Measurements from ENCODE around the gene CACNA2D1. TPM values are rescaled to one million over a fixed set of nuclear protein-coding genes. Genes with fewer than 3 reads are reported as not detected.
A peak's percentile ranks its signal among the peaks of the same experiment; 100 is the strongest.

The CACNA2D1 gene
- total RNA-seq, 1 experiment from 2014 or later: 36.2 TPM

- H3K4me3 Mint-ChIP-seq: no peak overlapping the region
- H3K23ac ChIP-seq (ENCODE audit: insufficient read length, low read depth, low read length): no peak overlapping the region
Measured at GRCh38 chr7:82313269-82313668, 130.3 kb downstream of the CACNA2D1 start.

More at GRCh38 chr7:82313269-82313668, 130.3 kb downstream of the CACNA2D1 start:
- H3K27ac Mint-ChIP-seq: peak overlapping the region; percentile 63 to 97 (median 95); a peak in 5 of 7 replicates
- Histone ChIP-seq H4K5ac (ENCODE audit: insufficient read length, low read depth, low read length) (no peak overlapping the region), H3K18ac (ENCODE audit: insufficient read length, low read depth, low read length) (no peak overlapping the region), H2AFZ (ENCODE audit: low read length) (no peak overlapping the region), H3K14ac (ENCODE audit: insufficient read depth, low read length) (no peak overlapping the region), H3K27ac (ENCODE audit: insufficient read length, low read depth, low read length) (peak overlapping the region; percentile 12), H4K91ac (ENCODE audit: insufficient read length, low read depth, low read length) (no peak overlapping the region), H3K23me2 (ENCODE audit: insufficient read length, low read depth, low read length, poor library complexity, severe bottlenecking) (no peaks in the 10 kb centered on the region), H3K79me1 (ENCODE audit: insufficient read depth, low read depth, low read length, poor library complexity, severe bottlenecking) (no peaks in the 10 kb centered on the region), H2BK20ac (ENCODE audit: low read depth, low read length, poor library complexity, severe bottlenecking) (peak overlapping the region; percentile 64), H2BK12ac (ENCODE audit: insufficient read length, low read depth, low read length) (no peak overlapping the region), H2BK5ac (ENCODE audit: insufficient read length, low read length) (no peak overlapping the region), H3K9ac (ENCODE audit: extremely low read depth, insufficient read length, low read length) (no peak overlapping the region), H2AK5ac (ENCODE audit: insufficient read length, low read length) (no peak overlapping the region), H3K4ac (ENCODE audit: low read depth, low read length) (no peak overlapping the region), H3K4me2 (ENCODE audit: insufficient read depth, insufficient read length, low read length) (no peak overlapping the region), H4K8ac (replicated peaks; ENCODE audit: insufficient read length, low read depth, low read length) (no peak overlapping the region), H3K56ac (ENCODE audit: insufficient read length, low read depth, low read length) (no peak overlapping the region), H3K27me3 (ENCODE audit: insufficient read depth, low read length) (no peaks in the 10 kb centered on the region), H3K4me1 (ENCODE audit: insufficient read depth, low read length) (peaks cover 6% of the 10 kb centered on the region; the same call in 1 of the 2 replicates), H4K20me1 (ENCODE audit: control insufficient read depth, insufficient read depth, insufficient read length) (no peaks in the 10 kb centered on the region), H3K79me2 (ENCODE audit: insufficient read depth, low read length) (no peaks in the 10 kb centered on the region), H3K9me3 (ENCODE audit: control insufficient read depth, low read depth, low read length) (no peaks in the 10 kb centered on the region), H3T11ph (ENCODE audit: low read length) (no peak overlapping the region), H2BK120ac (ENCODE audit: low read depth, low read length, poor library complexity, severe bottlenecking) (no peak overlapping the region), H2BK15ac (ENCODE audit: low read depth, low read length) (no peak overlapping the region)
- peaks cover 44 to 47% of the 10 kb centered on the region in 2 experiments for H3K4me1 Mint-ChIP-seq
- peaks cover 4 to 6% of the 10 kb centered on the region in 2 experiments for H3K9me3 Mint-ChIP-seq
- TF ChIP-seq CTCF (conservative IDR thresholded peaks at IDR 0.05): no peak
- H3K36me3 Mint-ChIP-seq (ENCODE audit: insufficient read depth in 1 of 3, low read depth in 3 of 3): peaks cover 4 to 15% (median 8%) of the 10 kb centered on the region in 3 experiments
- no peaks in the 10 kb centered on the region for H3K27me3 Mint-ChIP-seq (ENCODE audit: low read depth)
- WGBS (ENCODE audit: extremely low coverage, insufficient read length, low lambda C conversion rate): no CpG with 5 or more reads among the region's 1 CpG
- DNase-seq: no peak
